ENCODE results near the gene INPP5D. TPM values are rescaled to one million over a fixed set of nuclear protein-coding genes. Genes with fewer than 3 reads are reported as not detected.

INPP5D gene
- total RNA-seq, 1 experiment from 2014 or later, result 12.7 TPM

DNA sequence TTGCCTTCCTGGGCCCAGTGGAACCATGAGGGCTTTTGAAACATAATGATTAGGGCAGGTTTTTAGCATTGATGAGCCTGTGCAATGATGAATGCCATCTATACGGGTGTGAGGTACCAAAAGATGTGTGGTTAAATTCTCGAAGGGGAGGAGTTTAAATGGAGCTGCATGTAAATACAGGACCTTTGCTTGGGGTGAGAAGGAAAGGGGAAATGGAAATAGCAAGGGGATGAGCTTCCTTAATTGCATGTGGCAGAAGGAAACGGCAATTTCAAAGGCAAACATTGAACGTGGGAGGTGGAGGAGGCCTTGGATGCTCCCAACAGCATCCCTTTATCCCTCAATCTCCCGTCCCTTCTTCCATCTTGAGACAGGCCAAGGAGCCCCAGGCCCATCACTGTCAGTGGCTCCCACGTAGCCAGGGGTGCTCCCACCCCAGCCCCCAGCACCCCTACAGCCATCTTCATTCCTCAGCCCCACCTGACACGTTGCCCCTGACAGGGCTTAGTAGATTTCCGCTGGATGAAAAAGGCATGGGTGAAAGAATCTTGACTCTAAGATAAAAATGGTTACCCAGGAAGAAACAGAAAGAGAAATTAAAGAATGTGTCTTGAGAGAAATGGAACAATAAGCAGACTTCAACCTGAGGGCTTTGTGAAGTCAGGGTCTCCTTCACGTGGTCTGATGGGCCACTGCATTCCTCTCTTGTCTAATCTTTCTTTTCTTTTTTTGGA is 32.5 kb downstream of the INPP5D start:
- Histone ChIP-seq H2BK12ac (ENCODE audit: insufficient read length, low read depth, low read length) (no peak overlapping the region), H4K8ac (replicated peaks; ENCODE audit: insufficient read length, low read depth, low read length) (no peak overlapping the region), H2BK15ac (ENCODE audit: low read depth, low read length) (no peak overlapping the region), H4K91ac (ENCODE audit: insufficient read length, low read depth, low read length) (no peak overlapping the region), H4K5ac (ENCODE audit: insufficient read length, low read depth, low read length) (no peak overlapping the region), H3K18ac (ENCODE audit: insufficient read length, low read depth, low read length) (no peak overlapping the region), H3K23ac (ENCODE audit: insufficient read length, low read depth, low read length) (no peak overlapping the region), H3K56ac (ENCODE audit: insufficient read length, low read depth, low read length) (no peak overlapping the region), H2BK20ac (ENCODE audit: low read depth, low read length, poor library complexity, severe bottlenecking) (no peak overlapping the region), H2AFZ (ENCODE audit: low read length) (no peak overlapping the region), H3K14ac (ENCODE audit: insufficient read depth, low read length) (no peak overlapping the region), H3K23me2 (ENCODE audit: insufficient read length, low read depth, low read length, poor library complexity, severe bottlenecking) (no peaks in the 10 kb centered on the region), H2BK5ac (ENCODE audit: insufficient read length, low read length) (no peak overlapping the region), H3K27me3 (ENCODE audit: insufficient read depth, low read length) (no peaks in the 10 kb centered on the region), H4K20me1 (ENCODE audit: control insufficient read depth, insufficient read depth, insufficient read length) (no peaks in the 10 kb centered on the region), H3K4me1 (ENCODE audit: insufficient read depth, low read length) (peaks cover 3% of the 10 kb centered on the region; the same call in 1 of the 2 replicates), H2BK120ac (ENCODE audit: low read depth, low read length, poor library complexity, severe bottlenecking) (no peak overlapping the region), H2AK5ac (ENCODE audit: insufficient read length, low read length) (no peak overlapping the region), H3K79me2 (ENCODE audit: insufficient read depth, low read length) (no peaks in the 10 kb centered on the region), H3K9ac (ENCODE audit: extremely low read depth, insufficient read length, low read length) (no peak overlapping the region), H3K9me3 (ENCODE audit: control insufficient read depth, low read depth, low read length) (no peaks in the 10 kb centered on the region), H3K79me1 (ENCODE audit: insufficient read depth, low read depth, low read length, poor library complexity, severe bottlenecking) (no peaks in the 10 kb centered on the region), H3K4me2 (ENCODE audit: insufficient read depth, insufficient read length, low read length) (no peak overlapping the region), H3K27ac (ENCODE audit: insufficient read length, low read depth, low read length) (no peak overlapping the region), H3T11ph (ENCODE audit: low read length) (no peak overlapping the region), H3K4ac (ENCODE audit: low read depth, low read length) (no peak overlapping the region)
- TF ChIP-seq, protein P1, sequence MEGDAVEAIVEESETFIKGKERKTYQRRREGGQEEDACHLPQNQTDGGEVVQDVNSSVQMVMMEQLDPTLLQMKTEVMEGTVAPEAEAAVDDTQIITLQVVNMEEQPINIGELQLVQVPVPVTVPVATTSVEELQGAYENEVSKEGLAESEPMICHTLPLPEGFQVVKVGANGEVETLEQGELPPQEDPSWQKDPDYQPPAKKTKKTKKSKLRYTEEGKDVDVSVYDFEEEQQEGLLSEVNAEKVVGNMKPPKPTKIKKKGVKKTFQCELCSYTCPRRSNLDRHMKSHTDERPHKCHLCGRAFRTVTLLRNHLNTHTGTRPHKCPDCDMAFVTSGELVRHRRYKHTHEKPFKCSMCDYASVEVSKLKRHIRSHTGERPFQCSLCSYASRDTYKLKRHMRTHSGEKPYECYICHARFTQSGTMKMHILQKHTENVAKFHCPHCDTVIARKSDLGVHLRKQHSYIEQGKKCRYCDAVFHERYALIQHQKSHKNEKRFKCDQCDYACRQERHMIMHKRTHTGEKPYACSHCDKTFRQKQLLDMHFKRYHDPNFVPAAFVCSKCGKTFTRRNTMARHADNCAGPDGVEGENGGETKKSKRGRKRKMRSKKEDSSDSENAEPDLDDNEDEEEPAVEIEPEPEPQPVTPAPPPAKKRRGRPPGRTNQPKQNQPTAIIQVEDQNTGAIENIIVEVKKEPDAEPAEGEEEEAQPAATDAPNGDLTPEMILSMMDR (conservative IDR thresholded peaks at IDR 0.05), result no peak
- Mint-ChIP-seq H3K4me3 (no peak overlapping the region), H3K27me3 (ENCODE audit: low read depth) (no peaks in the 10 kb centered on the region; the same call in 1 of the 2 replicates), H3K36me3 (ENCODE audit: insufficient read depth in 1 of 3, low read depth in 3 of 3) (no peaks in the 10 kb centered on the region), H3K27ac (peak overlapping the region in 1 of 3 experiments; percentile 49; a peak in 1 of 7 replicates), H3K9me3 (no peaks in the 10 kb centered on the region), H3K4me1 (peaks cover 11 to 19% of the 10 kb centered on the region in 2 experiments)
- DNase-seq, result no peak
- no CpG with 5 or more reads among the region's 9 CpGs for WGBS (ENCODE audit: extremely low coverage, insufficient read length, low lambda C conversion rate)
